Stimulated activated CD8-positive, alpha-beta memory T cell treated with anti-CD3 and anti-CD28 coated beads, Interleukin-7, amount 100 ng/mL, for 24 hours (primary cell): Measurements from ENCODE around the gene FAM124A.

Source experiments
- DNase-seq: peaks from one replicate; pipeline ENCODE4 v3.0.0-alpha.2; 2020; ENCODE audit warnings: low read depth

FAM124A gene

GRCh38 chr13:51308781-51309180, 86.6 kb downstream of the FAM124A start:
- no peak for DNase-seq

- no peak for DNase-seq
Observed at GRCh38 chr13:51311231-51311630, 89.0 kb downstream of the FAM124A start.

- no peak for DNase-seq
Observed at GRCh38 chr13:51311957-51312520, 89.8 kb downstream of the FAM124A start.

GRCh38 chr13:51313619-51314018, 91.4 kb downstream of the FAM124A start:
- DNase-seq, result no peak

- DNase-seq, result no peak
Observed at GRCh38 chr13:51317262-51317661, 95.1 kb downstream of the FAM124A start.

- DNase-seq, result no peak
Observed at GRCh38 chr13:51318015-51318414, 95.8 kb downstream of the FAM124A start.

- no peak for DNase-seq
Observed at GRCh38 chr13:51318876-51319275, 96.7 kb downstream of the FAM124A start.

- DNase-seq, result no peak
Observed at GRCh38 chr13:51321836-51322235, 99.6 kb downstream of the FAM124A start.

GRCh38 chr13:51322826-51323225, 100.6 kb downstream of the FAM124A start:
- no peak for DNase-seq

GRCh38 chr13:51323824-51324511, 101.8 kb downstream of the FAM124A start:
- DNase-seq, result no peak

- no peak for DNase-seq
Observed at GRCh38 chr13:51324714-51325420, 102.7 kb downstream of the FAM124A start.

- no peak for DNase-seq
Observed at GRCh38 chr13:51325837-51326236, 103.6 kb downstream of the FAM124A start.

GRCh38 chr13:51326777-51327176, 104.6 kb downstream of the FAM124A start:
- DNase-seq, result no peak

- no peak for DNase-seq
Observed at GRCh38 chr13:51327961-51328360, 105.8 kb downstream of the FAM124A start.

- DNase-seq, result no peak
Observed at GRCh38 chr13:51328488-51328887, 106.3 kb downstream of the FAM124A start.

GRCh38 chr13:51329606-51330005, 107.4 kb downstream of the FAM124A start:
- DNase-seq, result no peak

GRCh38 chr13:51330791-51331190, 108.6 kb downstream of the FAM124A start:
- no peak for DNase-seq

GRCh38 chr13:51331354-51331861, 109.2 kb downstream of the FAM124A start:
- DNase-seq, result no peak

- no peak for DNase-seq
Observed at GRCh38 chr13:51332566-51333361, 110.6 kb downstream of the FAM124A start.

- no peak for DNase-seq
Observed at GRCh38 chr13:51333421-51333820, 111.2 kb downstream of the FAM124A start.

GRCh38 chr13:51333826-51334225, 111.6 kb downstream of the FAM124A start:
- no peak for DNase-seq
